Effector CD4-positive, alpha-beta T cell (primary cell): Measurements from ENCODE around the gene DYNLRB1.

Experiments used
- DNase-seq: peaks from one replicate; pipeline ENCODE4 v3.0.0-alpha.2; 2020

Gene DYNLRB1

DNA sequence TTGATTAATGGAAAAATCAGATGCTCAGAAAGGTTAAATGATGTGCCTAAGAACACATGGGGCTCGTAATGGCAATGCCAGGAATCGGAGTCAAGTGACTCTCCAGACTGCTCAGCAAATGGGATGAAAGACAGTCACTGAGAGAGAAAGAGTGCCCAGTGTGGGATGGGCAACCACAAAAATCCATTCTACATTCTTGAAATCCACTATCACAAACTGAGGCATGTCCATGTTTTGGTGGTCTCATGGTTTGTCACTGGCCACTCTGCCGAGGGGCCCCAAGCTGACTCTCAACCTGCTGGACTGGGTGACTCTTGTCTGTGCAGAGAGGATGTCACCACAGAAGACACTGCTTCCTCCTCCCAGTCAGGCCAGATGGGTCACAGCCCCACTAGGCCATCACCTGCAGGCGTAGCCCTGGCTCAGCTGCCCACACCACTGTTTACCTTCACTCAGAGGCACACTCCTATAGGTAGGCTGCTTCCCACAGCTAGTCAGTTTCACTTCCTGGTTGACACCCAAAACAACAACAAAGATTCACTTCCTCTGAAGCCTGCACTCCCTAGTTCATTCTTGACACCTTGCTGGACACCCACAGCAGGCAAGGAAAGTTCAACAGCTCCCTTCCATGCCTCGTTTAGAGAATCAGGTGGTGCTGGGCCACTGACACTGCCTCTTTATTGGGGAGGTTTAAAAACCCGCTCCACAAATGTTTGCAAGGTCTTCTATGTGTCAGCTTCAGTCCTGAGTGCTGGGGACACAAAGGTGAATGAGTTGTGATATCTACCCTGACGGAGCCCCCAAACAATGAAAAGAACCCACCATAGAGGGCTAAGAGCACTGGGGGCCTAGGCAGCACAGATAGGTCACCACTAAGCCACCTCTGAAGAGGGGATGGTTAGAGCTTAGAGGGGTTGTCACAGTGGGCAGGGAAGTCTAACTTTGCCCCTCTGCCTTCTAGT, 64.0 kb downstream of the DYNLRB1 start:
- DNase-seq, result no peak

DNA sequence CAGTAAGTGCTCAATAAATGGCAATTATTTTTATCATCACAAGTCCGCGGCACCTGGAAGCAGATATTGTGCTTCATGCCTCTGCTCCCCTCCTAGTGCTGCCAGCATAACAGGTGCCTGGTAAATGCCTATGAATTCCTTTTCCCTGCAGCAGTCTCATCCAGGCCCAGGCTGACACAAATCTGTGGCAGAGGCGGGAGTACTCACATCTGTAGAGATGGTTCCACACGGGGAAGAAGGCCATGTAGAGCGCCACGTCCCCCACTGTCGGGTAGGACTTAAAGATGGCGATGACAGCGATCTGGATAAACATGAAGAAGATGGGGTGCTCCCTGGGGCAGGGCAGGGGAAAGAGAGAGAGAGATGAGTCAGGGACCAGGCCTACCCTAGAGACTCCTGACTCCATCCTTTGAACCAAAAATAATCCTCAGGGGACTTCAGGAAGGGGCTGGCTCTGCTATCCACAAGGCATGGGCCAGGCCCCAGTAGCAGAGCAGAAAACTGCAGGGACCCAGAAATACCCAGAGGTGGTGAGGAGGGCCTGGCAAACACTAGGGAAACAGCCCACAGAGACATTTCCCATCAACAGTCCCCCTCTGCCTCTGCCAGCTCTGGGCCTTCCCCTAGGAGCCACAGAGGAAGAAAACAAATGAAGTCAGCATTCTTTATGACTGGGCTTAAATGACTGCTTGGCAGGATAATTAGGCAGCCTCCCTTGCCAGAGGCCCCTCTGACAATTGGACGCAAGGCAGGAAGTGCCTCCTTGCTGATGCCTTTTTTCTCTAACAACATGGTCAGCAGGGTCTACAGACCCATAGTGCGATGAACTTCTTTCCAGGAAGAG, 65.3 kb downstream of the DYNLRB1 start:
- no peak for DNase-seq

DNA sequence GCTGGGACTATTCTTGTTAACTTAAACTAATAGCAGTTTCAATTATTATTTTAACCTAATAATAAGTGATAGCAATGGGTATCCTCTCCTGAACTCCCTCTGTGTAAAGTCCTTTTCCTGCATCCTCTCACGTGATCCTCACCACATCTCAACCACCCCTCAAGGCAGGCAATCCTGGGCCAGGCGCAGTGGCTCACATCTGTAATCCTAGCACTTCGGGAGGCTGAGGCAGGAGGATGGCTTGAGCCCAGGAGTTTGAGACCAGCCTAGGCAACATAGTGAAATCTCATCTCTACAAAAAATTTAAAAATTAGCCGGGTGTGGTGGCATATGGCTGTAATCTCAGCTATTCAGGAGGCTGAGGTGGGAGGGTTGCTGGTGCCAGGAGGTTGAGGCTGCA, 66.0 kb downstream of the DYNLRB1 start:
- DNase-seq, result no peak

DNA sequence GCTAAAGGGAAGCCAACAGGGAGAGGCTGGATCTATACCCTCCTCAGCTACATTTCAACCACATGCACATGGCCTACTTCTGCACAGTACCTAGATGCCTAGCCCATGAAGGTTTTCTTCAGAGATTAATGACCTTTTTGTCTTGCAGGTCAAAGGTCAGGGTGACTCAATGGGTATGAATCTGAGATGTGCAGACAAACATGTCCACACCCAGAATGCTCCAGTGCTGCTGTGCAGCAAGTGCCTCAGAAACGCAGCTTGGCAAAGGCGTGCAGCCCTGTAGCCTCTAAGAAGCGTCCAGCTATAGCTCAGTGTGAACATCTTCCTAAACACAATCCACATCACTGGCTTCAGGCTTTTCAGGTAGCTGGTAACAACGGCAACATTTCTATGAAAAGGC, 66.7 kb downstream of the DYNLRB1 start:
- no peak for DNase-seq

DNA sequence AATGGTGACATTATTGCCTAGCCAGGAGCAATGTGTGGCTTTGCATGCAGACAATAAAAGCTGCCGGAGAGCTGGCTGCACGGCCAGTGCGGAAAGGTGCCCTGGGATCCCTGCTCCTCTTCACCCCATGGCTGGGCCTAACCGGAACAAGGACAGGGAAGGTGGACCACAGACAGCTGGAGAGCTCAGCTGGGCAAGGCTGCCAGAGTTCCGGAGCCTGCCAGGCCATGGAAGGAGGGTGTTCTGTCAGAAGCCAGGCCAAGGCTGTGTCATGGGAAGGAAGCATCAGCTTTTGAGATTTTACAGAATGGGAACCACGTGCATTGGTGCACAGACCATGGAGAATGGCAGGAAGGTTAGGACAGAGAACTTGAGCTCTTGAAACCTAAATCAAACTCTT, 67.3 kb downstream of the DYNLRB1 start:
- DNase-seq, result no peak

DNA sequence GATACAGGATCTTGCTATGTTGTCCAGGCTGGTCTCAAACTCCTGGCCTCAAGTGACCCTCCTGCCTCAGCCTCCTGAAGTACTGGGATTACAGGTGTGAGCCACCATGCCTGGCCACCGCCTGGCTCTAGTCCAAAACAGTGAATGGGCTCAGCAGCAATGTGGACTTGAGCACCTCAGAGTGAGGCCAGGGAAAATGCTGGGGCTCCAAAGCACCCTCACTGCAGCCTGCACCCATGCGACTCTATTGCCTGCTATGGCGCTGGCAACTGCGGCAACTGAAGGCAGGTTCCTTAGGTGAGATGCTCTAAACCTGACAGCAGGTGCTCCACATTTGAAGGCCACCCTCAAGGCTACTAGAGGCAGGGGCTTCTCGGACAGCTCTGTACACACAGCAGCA, 68.8 kb downstream of the DYNLRB1 start:
- no peak for DNase-seq

DNA sequence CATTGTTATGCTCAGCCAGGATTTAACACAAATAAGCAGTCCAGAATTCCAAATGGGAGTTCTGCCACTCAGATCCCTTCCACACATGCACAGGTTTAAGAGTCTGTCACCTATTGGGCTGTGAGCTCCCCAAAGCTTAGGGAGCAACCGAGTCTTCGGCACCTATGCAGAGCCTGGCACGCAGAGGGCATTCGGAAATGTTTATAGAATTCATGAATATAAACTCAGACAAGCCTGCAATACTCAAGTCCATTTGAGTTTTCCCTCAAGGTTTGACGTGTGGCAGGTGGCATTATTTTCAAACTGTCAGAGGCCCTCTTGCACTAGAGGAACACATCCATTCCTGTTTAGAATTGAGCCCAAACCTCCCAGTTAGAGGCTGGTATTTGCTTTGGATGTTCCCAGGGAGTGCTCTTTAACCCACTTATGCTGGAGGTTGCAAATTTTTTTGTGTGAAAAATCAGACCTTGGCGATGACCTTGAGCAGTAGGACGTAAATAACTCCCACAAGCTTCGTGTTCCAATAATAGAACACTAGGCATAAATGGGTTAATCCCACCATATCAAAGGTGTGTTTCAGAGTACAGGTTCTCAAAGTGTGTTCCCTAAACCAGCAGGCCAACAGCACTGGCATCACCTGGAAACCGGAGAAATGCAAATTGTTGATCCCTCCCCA, 70.4 kb downstream of the DYNLRB1 start:
- DNase-seq, result no peak
